Fibroblast of pulmonary artery (primary cell): ENCODE results near the gene TAB3.

Experiments
- DNase-seq: peaks from one replicate; pipeline ENCODE4 v3.0.0-alpha.2; 2010; ENCODE audit warnings: low read depth
- H3K4me3 ChIP-seq: replicated peaks from 2 replicates; pipeline ENCODE4 v1.5.1; 2011; ENCODE audit warnings: low read depth, mild to moderate bottlenecking, control low read depth, low read length, moderate library complexity
- CTCF ChIP-seq: IDR thresholded peaks from 2 replicates; pipeline ENCODE4 v1.5.1; 2011; ENCODE audit warnings: mild to moderate bottlenecking, control low read depth, low read length, inconsistent platforms; ENCODE audit errors: missing control alignments

The TAB3 gene

DNA sequence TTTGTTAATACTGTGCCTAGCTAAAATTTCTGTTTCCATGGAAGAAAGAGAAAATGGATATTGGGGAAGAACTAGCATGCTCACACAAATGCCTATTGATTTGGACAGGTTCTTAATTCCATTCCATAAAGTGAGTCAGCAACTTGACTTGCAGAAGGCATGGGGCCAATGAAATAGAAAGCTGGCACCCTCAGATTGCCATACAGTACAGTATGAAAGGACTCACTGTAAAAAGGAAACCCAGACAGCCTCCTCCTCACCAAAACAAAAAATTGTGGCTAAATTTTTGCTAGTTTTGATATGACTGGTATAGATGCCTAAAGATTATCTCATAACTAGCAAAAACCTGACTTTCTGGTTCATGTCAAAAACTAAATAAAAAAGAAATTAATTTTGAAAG, 11.2 kb upstream of the TAB3 start:
- no peak for DNase-seq
- no peak overlapping the region for H3K4me3 ChIP-seq
- no peak for TF ChIP-seq CTCF

DNA sequence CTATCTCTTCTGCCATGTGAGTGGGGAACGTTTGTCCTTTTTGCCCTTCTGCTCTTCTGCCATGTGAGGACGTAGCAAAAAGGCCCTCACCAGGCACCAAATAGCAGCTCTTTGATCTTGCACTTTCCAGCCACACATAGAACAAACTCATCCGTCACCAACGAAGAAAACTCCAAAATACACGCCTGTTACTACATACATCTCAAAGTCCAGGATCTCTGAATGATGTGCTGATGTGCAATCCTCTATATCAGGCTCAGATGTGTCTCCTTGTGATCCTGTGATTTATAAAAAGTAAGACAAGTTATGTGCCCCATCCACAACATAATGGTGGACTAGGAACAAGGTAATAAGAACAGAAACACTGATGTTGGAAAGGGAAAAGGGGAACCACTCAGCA, 9.8 kb upstream of the TAB3 start:
- TF ChIP-seq CTCF, result no peak
- no peak for DNase-seq
- H3K4me3 ChIP-seq, result no peak overlapping the region

- TF ChIP-seq CTCF, result no peak
- H3K4me3 ChIP-seq, result no peak overlapping the region
- no peak for DNase-seq
Observed at GRCh38 chrX:30895370-30895769, 6.3 kb upstream of the TAB3 start.

DNA sequence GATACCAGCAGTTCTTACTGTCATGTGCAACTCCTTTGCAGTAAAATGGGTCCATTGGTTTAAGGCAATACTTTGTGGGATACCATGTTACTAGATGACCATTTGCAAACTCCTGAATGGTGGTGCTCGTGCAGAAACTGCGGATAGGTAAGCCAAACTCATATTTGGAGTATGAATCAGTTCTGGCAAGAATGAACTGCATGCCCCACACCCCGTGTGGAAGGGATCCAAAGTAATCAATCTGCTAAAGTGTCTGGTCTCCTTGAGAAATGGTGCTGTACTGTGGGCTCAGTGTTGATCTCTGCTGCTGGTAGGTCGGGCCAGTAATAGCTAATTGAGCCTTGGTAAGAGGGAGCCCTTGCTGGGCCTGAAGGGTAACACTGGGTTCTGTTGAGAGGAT, 4.2 kb upstream of the TAB3 start:
- no peak for DNase-seq
- TF ChIP-seq CTCF, result no peak
- H3K4me3 ChIP-seq, result no peak overlapping the region

DNA sequence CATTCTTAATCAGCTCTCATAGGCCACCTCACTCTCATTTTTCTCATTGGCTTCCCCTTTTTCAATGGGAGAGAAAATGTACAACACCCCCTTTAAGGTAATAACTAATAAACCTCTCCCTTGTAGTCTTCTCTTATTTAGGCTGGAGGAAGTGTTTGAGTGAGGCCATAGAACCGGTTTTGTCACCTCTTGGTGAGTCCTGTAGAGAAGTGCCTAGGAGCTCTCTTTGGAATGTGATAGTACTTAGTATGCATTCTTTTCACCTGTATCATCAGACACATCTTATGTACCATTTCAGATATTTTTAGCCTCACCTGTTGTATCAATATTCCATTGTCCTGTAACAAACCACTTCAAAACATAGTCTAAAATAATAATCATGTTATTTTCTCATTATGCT, 3.5 kb upstream of the TAB3 start:
- TF ChIP-seq CTCF, result no peak
- H3K4me3 ChIP-seq, result no peak overlapping the region
- DNase-seq, result no peak

DNA sequence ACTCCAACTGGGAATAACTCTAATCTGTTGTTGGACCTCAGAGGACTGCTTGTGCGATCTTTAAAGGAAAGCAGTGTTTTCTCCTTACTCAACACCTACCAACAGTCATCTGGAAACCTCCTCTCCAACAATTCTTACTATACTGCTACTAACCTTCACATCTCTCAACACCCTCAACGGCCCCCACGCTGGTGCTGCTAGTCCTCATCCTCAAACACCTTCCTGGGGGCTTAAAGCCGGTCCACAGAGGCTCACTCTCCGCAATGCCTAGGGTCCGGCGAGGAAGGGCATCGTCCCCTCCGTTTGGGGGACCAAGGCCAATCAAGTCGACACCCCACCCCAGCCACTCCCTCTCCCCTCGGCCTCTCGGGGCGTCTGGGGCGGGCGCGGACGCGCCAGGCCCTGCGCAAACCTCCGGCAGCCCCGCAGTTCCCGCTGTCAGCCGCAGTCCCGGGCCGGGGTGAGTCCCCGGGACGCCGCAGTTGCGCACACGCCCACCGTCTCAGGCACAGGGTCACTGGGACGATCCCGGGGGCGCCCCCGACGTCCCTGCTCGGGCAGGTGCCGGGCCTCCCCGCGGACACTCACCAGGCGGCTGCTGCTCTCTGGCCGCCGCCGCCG, 418 bp downstream of the TAB3 start:
- H3K4me3 ChIP-seq, result peak overlapping the region; percentile 69
- no peak for TF ChIP-seq CTCF
- no peak for DNase-seq

GRCh38 chrX:30887721-30888120, 1.3 kb downstream of the TAB3 start:
- no peak for DNase-seq
- peak overlapping the region; percentile 69 for H3K4me3 ChIP-seq
- TF ChIP-seq CTCF, result no peak
